ENCODE data around the gene POTEF.
"Not testable (repeated sequence)": the region's sequence is repeated elsewhere in the genome, so short reads cannot be mapped to it uniquely, and the experiment has no call there.

The POTEF gene

GRCh38 chr2:130152136-130152815 is 23.3 kb upstream of the POTEF start:
- DNase-seq = not testable (repeated sequence)

DNA sequence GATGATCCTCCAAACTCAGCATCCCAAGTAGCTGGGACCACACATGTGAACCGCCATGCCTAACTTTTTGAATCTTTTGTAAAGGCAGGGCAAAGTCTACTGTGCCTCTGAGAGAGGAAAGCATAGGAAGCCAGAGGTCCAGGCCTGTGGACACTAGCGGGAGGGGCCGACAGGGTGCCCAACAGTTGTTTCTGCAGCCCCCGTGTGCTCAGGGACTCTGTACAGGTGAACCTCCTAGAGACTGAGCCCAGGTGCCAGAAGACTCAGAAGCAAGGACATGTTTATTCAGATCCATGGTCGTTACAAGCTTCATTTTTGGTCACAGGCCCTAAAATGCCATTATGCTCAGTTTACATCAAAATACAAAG is 22.1 kb upstream of the POTEF start:
- DNase-seq = not testable (repeated sequence)

- DNase-seq = no peak
Observed at GRCh38 chr2:130150181-130151144, 21.4 kb upstream of the POTEF start.

DNA sequence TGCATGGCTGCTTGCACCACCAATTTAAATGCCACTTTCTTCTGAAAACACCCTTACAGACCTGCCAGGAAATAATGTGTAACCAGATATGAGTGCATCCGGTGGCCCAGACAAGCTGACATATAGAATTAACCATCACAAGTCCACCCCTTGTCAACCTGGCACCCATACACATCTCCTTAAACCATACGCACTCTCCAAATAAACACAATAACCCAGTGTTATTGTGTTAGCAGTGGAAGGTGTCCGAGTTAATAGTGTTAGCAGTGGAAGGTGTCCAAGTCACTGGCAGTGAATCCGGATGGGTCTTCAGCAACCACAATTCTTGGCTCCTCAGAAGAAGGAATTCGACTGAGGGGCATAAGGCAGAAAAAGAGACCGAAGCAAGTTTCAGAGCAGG is 19.5 kb upstream of the POTEF start:
- not testable (repeated sequence) for DNase-seq

DNA sequence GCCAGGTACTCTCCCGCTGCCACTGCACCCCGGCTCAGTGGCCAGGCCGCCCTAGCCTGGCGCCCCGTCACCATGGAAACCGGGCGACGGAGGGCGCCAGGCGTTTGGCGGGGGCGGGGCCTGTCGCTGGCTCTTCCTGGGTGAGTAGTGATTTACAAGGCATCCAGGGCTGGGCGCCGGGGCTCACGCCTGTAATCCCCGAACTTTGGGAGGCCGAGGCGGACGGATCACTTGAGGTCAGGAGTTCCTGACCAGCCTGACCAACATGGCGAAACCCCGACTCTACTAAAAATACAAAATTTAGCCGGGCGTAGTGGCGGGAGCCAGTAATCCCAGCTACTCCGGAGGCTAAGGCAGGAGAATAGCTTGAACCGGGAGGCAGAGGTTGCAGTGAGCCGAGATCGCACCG is 16.0 kb upstream of the POTEF start, which contains the start of gene CCDC74B:
Gene CCDC74B (minus strand): TSS at position 107 of the 409 bp plus-strand sequence. CDS start 116 bp downstream, outside the sequence.
- DNase-seq = not testable (repeated sequence)

DNA sequence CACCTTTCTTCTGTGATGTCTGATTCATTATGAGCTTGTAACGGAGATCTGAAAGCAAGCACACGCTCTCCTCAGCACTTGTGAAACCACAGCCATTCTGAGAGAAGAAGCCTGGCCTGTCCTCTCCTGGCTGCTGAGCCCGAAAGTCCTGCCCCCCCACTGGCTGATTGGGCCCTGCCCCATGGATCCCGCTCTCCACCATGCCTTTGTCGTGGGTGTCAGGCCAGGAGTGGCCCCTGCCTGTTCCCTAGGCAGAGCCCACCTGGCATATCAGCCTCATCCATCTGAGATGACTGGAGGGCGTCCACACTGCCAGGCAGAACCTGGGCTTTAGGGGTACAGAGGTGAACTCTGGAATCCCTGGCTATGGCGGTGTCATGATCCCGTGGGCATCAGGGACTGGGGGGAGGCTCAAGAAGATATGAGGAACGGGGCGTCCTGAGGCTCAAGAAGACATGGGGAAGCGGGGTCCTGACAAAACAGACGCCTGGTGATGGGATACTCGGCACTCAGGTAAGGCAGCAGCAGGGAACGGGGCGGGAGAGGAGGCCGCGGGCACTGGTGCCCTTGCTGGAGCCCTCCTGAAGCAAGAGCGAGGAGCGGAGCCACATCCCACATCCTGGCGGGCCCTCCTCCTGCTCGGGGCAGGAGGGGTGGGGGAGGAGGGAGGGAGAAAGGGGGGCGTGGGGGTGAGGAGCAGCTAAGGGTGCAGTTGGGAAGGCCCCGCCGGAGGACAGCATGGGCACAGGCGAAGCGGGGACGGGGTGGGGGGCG is 14.4 kb upstream of the POTEF start:
- DNase-seq = not testable (repeated sequence)

GRCh38 chr2:130142396-130143265 is 13.6 kb upstream of the POTEF start:
- DNase-seq = not testable (repeated sequence)

- not testable (repeated sequence) for DNase-seq
Observed at GRCh38 chr2:130141645-130142370, 12.8 kb upstream of the POTEF start.

- not testable (repeated sequence) for DNase-seq
Observed at GRCh38 chr2:130141002-130141401, 12.0 kb upstream of the POTEF start.

DNA sequence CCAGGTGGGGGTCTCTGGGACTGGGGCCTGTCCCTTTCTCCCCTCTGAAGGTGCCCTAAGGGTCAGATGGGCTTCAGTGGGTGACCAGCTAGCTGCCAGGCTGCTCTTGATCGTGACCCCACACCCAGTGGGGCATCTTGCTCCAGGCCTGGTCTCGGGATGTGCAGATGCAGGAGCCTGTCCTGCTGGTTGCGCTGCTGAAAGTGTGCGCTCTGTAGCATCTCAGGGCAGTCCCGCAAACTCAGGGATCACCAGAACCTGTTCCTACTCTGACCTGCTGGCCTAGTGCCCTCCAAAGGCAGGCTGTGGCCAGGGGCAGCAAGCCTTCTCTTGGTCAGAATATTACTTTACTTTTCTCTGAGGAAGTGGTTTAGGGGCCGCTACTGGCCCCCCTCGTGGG is 11.5 kb upstream of the POTEF start:
- not testable (repeated sequence) for DNase-seq

- DNase-seq = not testable (repeated sequence)
Observed at GRCh38 chr2:130139331-130140280, 10.6 kb upstream of the POTEF start.

DNA sequence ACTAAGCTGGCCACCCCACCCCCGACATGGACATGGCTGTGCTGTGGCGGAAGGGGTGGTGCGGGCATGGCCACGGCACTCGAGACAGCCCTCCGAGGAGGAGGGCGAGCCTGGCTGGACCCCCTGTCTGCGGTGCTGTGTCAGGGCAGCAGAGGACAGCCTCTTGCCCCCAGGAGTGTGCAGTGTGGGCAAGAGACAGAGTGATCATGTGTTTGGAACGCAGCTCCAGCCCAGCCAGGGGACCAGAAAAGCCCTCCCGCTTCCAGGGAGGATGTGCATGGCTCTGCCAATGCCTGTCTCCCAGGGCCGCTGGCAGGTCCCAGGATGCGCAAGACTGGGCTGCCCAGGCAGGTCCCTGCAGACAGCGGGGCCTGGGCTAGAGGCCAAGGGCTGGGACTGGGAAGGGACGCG is 9.8 kb upstream of the POTEF start:
- not testable (repeated sequence) for DNase-seq

DNA sequence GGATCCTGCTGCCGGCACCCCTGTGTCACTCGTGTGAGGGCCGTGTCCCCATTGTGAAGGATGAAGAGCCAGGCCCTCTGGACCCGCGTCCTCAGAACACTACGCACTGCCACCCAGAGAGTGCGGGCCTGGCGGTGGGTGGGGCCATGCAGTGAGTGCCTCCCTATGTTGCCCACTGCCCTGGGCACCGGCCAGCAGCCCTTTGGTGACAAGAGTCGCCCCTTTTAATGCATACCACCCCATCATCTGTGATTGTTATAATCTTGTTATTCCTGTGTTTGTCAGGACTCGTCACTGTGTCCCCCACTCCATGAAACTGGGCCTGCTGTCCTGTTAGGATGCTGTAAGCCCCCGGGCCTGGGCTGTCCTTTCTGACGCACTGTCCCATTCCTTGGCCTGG is 9.3 kb upstream of the POTEF start:
- DNase-seq = not testable (repeated sequence)

- not testable (repeated sequence) for DNase-seq
Observed at GRCh38 chr2:130137118-130137517, 8.1 kb upstream of the POTEF start.

DNA sequence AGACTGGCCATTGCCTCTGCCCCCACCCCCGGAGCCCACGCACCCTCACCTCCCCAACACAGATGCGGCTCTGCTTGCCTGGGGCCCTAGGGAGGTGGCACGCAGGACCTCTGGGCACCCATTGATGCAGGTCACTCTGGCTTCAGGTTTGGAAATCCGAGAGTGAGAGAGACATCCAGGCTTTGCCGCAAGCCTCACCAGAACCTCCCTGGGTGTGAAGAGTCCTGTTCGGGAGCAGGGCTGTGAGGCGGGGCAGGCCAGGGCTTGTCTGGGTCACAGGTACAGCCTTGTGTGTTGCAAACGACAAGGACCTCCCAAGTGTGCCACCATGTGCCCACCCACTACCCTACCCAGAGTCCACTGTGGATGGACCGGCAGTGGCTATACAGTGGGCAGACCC is 7.5 kb upstream of the POTEF start:
- not testable (repeated sequence) for DNase-seq

DNA sequence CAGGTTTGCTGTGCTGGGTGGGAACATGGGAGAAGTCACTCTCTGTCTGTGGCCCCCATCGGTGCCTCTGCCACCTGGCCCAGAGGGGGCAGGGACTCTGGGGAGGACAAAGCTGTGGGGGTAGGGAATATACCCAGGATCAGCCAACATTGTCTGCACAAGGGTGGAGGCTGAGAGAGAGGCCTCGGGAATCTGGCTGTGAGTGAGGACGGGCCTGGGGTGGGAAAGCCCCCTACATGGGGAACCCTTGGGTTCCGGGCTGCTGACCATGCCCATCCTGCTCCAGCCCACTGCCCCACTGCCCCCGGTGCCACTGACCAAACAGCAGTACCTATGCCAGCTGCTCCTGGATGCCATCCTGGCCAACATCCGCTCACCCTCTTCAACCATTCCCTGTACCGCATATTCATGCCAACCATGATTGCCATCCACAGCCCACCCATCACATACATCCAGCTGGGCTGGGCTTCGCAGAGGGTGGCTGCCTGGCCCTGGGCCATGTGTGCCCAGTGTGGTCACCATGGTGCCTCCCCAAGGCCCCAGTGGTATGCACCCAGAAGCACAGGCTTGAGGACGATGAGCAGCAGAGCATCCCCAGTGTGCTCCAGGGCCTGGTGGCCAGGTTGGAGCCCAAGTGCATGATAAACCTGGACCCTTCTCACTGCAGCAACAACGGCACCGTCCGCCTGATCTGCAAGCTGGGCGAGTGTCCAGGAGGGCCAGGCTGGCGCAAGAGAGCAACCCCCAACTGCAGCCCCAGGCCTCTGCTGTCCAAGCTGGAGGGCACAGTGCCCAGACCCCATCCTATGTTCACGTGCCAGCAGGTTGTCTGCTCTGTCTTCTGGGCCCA is 6.9 kb upstream of the POTEF start:
- no peak for DNase-seq

DNA sequence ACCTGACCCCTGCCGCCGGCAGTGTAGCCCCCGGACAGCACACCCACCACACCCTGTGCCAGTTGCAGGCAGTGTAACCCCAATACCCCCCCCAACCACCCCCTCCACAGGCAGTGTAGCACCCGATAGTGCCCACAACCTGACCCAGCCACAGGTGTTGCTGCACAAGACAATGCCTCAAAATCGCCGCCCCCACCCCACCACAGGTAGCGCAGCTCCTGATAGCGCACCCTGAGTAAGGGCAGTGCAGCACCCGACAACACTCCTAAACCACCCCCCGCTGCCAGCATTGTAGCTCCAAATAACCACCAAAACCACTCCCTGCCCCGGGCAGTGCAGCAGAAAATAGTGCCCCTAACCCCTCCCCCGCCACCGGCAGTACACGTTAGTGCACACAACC is 558 bp downstream of the POTEF start:
- not testable (repeated sequence) for DNase-seq

DNA sequence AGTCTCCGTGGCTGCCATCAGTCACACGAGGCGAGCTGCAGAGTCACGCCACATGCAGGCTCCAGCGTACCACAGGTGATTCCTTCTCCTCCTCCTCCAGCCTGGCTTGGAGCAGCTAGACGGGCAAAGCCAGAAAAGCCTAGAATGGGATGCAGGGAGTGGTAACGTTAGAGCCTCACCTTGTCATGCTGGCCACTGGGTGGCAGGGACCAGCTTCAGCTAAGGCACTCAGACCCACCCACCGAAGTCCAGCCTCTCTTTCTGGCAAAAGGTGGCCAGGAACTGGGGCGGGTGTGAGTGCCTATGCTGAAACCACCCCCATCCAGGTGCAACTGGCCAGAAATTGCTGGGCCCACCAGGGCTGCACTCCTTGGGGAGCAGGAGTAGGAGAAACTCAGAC is 1.3 kb downstream of the POTEF start:
- DNase-seq = not testable (repeated sequence)

GRCh38 chr2:130120924-130121323 is 8.1 kb downstream of the POTEF start:
- not testable (repeated sequence) for DNase-seq
